Measurements from ENCODE around the gene ZNF467. TPM values are rescaled to one million over a fixed set of nuclear protein-coding genes. Genes with fewer than 3 reads are reported as not detected.

The ZNF467 gene
- total RNA-seq, 4 donors from 2014 or later = 4.2 to 15.4 (median 9.3) TPM

DNA sequence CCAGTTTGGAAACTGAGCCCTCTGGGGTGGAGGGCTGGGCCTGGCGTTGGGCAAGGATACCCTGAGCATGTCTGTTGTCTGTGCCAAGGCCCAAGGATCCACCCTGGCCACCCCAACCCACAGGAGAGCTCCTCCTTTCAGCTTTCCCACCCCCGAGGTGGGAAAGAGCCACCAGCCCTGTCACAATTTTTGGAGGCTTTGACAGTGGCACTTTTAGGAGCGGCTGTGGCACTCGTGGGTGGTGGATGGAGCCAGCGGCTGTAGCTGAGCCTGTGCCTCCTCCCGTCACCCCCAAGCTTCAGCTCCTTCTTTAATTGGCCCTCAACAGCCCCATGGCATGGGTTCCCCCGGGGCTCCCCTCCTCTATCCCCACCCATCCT, 46.6 kb upstream of the ZNF467 start:
- Histone ChIP-seq H3K27me3 (peaks cover 13% of the 10 kb centered on the region), H3K4me3 (no peak overlapping the region), H3K36me3 (no peaks in the 10 kb centered on the region), H3K9me3 (no peaks in the 10 kb centered on the region), H3K27ac (no peak overlapping the region), H3K4me1 (no peaks in the 10 kb centered on the region)
- WGBS, 2 donors (ENCODE audit: low coverage in 1 of 2) = 88% methylated on average over 3 of the region's 7 CpGs; no CpG with 5 or more reads in 1 of the 2 donors
- no peak for TF ChIP-seq POLR2A (IDR thresholded peaks at IDR 0.05)
- no peak for TF ChIP-seq POLR2AphosphoS5 (IDR thresholded peaks at IDR 0.05)
- TF ChIP-seq EP300 (IDR thresholded peaks at IDR 0.05) = no peak
- TF ChIP-seq, protein P1, sequence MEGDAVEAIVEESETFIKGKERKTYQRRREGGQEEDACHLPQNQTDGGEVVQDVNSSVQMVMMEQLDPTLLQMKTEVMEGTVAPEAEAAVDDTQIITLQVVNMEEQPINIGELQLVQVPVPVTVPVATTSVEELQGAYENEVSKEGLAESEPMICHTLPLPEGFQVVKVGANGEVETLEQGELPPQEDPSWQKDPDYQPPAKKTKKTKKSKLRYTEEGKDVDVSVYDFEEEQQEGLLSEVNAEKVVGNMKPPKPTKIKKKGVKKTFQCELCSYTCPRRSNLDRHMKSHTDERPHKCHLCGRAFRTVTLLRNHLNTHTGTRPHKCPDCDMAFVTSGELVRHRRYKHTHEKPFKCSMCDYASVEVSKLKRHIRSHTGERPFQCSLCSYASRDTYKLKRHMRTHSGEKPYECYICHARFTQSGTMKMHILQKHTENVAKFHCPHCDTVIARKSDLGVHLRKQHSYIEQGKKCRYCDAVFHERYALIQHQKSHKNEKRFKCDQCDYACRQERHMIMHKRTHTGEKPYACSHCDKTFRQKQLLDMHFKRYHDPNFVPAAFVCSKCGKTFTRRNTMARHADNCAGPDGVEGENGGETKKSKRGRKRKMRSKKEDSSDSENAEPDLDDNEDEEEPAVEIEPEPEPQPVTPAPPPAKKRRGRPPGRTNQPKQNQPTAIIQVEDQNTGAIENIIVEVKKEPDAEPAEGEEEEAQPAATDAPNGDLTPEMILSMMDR (IDR thresholded peaks at IDR 0.05) = no peak
- ATAC-seq = no peak

DNA sequence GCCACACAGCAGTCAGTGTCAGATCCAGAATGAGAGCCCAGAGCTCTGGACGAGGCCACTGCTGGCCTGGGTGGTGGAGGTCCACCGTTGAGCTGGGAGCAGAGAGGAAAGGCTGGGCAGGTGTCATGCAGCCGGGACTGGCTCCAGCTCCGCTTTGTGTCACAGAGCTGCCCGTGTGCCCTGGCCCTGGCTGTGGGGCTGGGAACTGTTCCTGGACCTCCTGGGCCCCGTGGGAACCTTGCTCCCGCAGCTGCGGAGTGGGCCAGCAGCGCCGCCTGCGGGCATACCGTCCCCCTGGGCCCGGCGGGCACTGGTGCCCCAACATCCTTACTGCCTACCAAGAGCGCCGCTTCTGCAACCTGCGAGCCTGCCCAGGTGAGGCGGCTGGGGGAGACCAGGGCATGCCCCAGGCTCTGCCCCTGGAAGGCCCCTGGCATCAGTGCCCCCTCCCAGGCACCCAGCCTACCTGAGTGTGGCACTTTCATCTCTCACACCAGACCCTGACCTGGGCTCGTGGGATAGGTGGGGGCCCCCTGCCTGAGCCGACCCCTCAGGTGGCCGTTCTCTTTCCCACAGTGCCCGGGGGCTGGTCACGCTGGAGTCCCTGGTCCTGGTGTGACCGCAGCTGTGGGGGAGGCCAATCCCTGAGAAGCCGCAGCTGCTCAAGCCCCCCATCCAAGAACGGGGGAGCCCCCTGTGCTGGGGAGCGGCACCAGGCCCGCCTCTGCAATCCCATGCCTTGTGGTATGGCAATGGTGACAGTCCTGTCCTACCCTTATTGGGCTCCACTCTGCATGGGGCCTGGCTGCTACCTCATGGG, 46.0 kb upstream of the ZNF467 start:
- TF ChIP-seq, protein P1 (IDR thresholded peaks at IDR 0.05) = no peak
- no peak for TF ChIP-seq POLR2A (IDR thresholded peaks at IDR 0.05)
- no peak for TF ChIP-seq POLR2AphosphoS5 (IDR thresholded peaks at IDR 0.05)
- TF ChIP-seq EP300 (IDR thresholded peaks at IDR 0.05) = no peak
- no peaks in the 10 kb centered on the region for H3K4me1 ChIP-seq
- WGBS, 2 donors (ENCODE audit: low coverage in 1 of 2) = 94% methylated on average over 7 of the region's 28 CpGs; no CpG with 5 or more reads in 1 of the 2 donors
- H3K27me3 ChIP-seq = peaks cover 19% of the 10 kb centered on the region
- no peaks in the 10 kb centered on the region for H3K36me3 ChIP-seq
- no peak for ATAC-seq
- H3K27ac ChIP-seq = no peak overlapping the region
- no peak overlapping the region for H3K4me3 ChIP-seq
- no peaks in the 10 kb centered on the region for H3K9me3 ChIP-seq

DNA sequence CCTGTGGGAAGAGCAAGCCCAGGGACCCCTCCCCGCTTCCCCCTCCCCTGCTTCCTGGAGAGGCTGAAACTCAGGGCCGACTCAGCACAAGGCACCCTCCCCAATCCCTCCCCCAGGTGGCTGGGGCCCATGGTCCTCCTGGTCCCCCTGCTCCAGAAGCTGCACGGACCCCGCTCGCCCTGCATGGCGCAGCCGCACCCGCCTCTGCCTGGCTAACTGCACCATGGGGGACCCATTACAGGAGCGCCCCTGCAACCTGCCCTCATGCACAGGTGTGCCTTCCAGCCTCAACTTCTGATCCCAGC, 45.1 kb upstream of the ZNF467 start:
- peaks cover 19% of the 10 kb centered on the region for H3K27me3 ChIP-seq
- H3K27ac ChIP-seq = no peak overlapping the region
- no peak overlapping the region for H3K4me3 ChIP-seq
- 93 to 100% methylated on average over 4 to 7 of the region's 9 CpGs for WGBS, 2 donors (ENCODE audit: low coverage in 1 of 2)
- H3K9me3 ChIP-seq = no peaks in the 10 kb centered on the region
- H3K4me1 ChIP-seq = no peaks in the 10 kb centered on the region
- ATAC-seq = no peak
- no peaks in the 10 kb centered on the region for H3K36me3 ChIP-seq
- TF ChIP-seq, protein P1 (IDR thresholded peaks at IDR 0.05) = no peak
- TF ChIP-seq POLR2AphosphoS5 (IDR thresholded peaks at IDR 0.05) = no peak
- TF ChIP-seq EP300 (IDR thresholded peaks at IDR 0.05) = no peak
- no peak for TF ChIP-seq POLR2A (IDR thresholded peaks at IDR 0.05)

DNA sequence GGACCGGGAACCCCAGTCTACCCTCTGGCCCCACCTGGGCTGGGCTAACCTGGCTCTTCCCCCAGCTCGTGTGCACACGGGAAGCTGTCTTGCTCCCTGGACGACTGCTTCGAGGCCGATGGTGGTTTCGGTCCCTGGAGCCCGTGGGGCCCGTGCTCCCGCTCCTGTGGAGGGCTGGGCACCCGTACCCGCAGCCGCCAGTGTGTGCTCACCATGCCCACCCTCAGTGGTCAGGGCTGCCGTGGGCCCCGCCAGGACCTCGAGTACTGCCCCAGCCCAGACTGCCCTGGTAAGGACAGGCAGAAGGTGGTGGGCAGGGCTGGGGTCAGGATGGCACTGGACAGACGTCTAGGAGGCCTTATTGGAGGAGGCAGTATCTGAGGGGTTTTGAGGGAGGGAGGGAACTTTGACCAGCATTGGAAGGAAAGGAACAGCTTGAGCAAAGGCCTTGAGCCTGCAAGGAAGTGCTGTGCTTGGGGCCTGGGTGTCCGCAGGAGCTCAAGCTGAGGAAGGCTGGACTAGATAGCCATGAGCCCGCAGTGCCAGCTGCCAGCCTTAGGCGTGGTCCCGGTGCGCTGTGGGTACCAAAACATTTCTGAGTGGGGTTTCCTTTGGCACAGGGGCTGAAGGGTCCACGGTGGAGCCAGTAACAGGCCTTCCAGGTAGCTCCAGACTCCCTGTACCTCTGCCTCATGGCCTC, 44.6 kb upstream of the ZNF467 start:
- Histone ChIP-seq H3K4me3 (no peak overlapping the region), H3K27me3 (peaks cover 19% of the 10 kb centered on the region), H3K9me3 (no peaks in the 10 kb centered on the region), H3K4me1 (no peaks in the 10 kb centered on the region), H3K36me3 (no peaks in the 10 kb centered on the region), H3K27ac (no peak overlapping the region)
- no peak for TF ChIP-seq POLR2A (IDR thresholded peaks at IDR 0.05)
- TF ChIP-seq POLR2AphosphoS5 (IDR thresholded peaks at IDR 0.05) = no peak
- TF ChIP-seq, protein P1 (IDR thresholded peaks at IDR 0.05) = no peak
- no peak for TF ChIP-seq EP300 (IDR thresholded peaks at IDR 0.05)
- no peak for ATAC-seq
- WGBS, 2 donors (ENCODE audit: low coverage in 1 of 2) = 84 to 93% methylated on average over 3 to 7 of the region's 23 CpGs
